ENCODE measurements around the gene PCDHA6. TPM values are rescaled to one million over a fixed set of nuclear protein-coding genes. Genes with fewer than 3 reads are reported as not detected.
A peak's percentile ranks its signal among the peaks of the same experiment; 100 is the strongest.
"Not testable (repeated sequence)": the region's sequence is repeated elsewhere in the genome, so short reads cannot be mapped to it uniquely, and the experiment has no call there.

The PCDHA6 gene
- total RNA-seq, 4 donors from 2014 or later = 0.19 to 0.27 (median 0.21) TPM; not detected in 1

- Histone ChIP-seq H3K36me3 (no peaks in the 10 kb centered on the region), H3K4me1 (no peaks in the 10 kb centered on the region), H3K9me3 (peaks cover 0 to 32% (median 9%) of the 10 kb centered on the region in 3 donors), H3K27me3 (peaks cover 0 to 10% (median 0%) of the 10 kb centered on the region in 4 donors), H3K27ac (no peak overlapping the region), H3K4me3 (no peak overlapping the region)
- no peak for TF ChIP-seq CTCF (IDR thresholded peaks at IDR 0.05)
- no peak for TF ChIP-seq POLR2A (IDR thresholded peaks at IDR 0.05)
- intact Hi-C loops (cut with DNase I) = no loop called here
- 76 to 96% methylated on average over 5 to 6 of the region's 43 CpGs for WGBS, 2 donors
- no peak for DNase-seq
These were observed 18.9 kb upstream of the PCDHA6 start for GRCh38 chr5:140808889-140809291.

DNA sequence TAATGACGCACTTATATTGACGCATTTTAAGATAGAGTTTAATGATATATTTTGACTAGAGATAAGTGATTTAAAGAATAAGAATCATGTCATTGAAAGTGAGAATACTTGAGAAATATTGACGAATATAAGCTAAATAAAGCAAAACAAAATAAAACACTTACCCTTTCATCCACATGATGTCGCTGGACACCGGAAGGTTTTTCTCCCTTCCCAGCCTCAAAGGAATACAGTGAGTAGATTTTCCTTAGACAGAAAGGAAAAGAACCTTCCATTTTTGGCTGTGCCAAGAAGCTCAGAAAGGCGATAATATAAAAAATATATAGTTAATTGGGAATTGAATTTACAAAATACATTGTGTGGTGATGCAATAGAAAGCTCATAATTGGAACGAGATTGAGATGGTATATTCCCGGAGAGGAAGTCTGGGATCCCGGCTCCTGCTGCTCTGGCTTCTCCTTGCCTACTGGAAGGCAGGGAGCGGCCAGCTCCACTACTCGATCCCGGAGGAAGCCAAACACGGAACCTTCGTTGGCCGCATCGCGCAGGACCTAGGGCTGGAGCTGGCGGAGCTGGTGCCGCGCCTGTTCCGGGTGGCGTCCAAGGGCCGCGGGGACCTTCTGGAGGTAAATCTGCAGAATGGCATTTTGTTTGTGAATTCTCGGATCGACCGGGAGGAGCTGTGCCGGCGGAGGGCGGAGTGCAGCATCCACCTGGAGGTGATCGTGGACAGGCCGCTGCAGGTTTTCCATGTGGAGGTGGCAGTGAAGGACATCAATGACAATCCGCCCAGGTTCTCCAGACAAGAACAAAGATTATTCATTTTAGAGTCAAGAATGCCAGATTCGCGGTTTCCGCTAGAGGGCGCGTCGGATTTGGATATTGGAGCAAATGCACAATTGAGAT is 6.1 kb upstream of the PCDHA6 start, which contains the start of gene PCDHA5:
PCDHA5 (plus strand) TSS at position 239 of the 906 bp plus-strand sequence.
- H3K27ac ChIP-seq = no peak within 1 kb of the TSS
- H3K36me3 ChIP-seq = no peaks in the 10 kb centered on the region
- H3K27me3 ChIP-seq = peaks cover 0 to 29% (median 0%) of the 10 kb centered on the region in 4 donors
- intact Hi-C loops (cut with DNase I) = no loop called here
- WGBS, 2 donors = 28 to 45% methylated on average over 22 to 24 of the region's 39 CpGs
- TF ChIP-seq CTCF (IDR thresholded peaks at IDR 0.05) (peak in 1 of 6 experiments; percentile 34), POLR2A (IDR thresholded peaks at IDR 0.05) (no peak)
- H3K4me3 ChIP-seq = no peak within 1 kb of the TSS
- H3K4me1 ChIP-seq = no peaks in the 10 kb centered on the region
- H3K9me3 ChIP-seq = peaks cover 0 to 31% (median 23%) of the 10 kb centered on the region in 3 donors
- DNase-seq = no peak

DNA sequence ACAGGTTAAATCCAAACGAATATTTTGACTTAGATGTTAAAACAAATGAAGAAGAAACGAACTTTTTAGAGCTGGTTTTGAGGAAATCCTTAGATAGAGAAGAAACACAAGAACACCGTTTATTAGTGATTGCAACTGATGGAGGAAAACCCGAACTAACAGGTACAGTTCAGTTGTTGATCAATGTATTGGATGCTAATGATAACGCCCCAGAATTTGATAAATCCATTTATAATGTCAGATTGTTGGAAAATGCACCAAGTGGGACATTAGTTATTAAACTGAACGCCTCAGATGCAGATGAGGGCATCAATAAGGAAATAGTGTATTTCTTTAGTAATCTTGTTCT is 5.5 kb upstream of the PCDHA6 start:
- H3K4me3 ChIP-seq = no peak overlapping the region
- WGBS, 2 donors = 20 to 32% methylated on average over 6 of the region's 6 CpGs
- peaks cover 0 to 33% (median 0%) of the 10 kb centered on the region in 4 donors for H3K27me3 ChIP-seq
- intact Hi-C loops (cut with DNase I) = no loop called here
- H3K9me3 ChIP-seq = peaks cover 0 to 31% (median 23%) of the 10 kb centered on the region in 3 donors
- no peaks in the 10 kb centered on the region for H3K4me1 ChIP-seq
- no peak for TF ChIP-seq POLR2A (IDR thresholded peaks at IDR 0.05)
- no peak for TF ChIP-seq CTCF (IDR thresholded peaks at IDR 0.05)
- no peaks in the 10 kb centered on the region for H3K36me3 ChIP-seq
- no peak for DNase-seq
- H3K27ac ChIP-seq = no peak overlapping the region

GRCh38 chr5:140822969-140823368 is 4.8 kb upstream of the PCDHA6 start:
- H3K27ac ChIP-seq; intact Hi-C loops (cut with DNase I); H3K4me3 ChIP-seq; H3K36me3 ChIP-seq; DNase-seq; H3K4me1 ChIP-seq: not testable (repeated sequence)
- Histone ChIP-seq H3K9me3 (peaks cover 0 to 35% (median 28%) of the 10 kb centered on the region in 3 donors), H3K27me3 (peaks cover 0 to 40% (median 0%) of the 10 kb centered on the region in 4 donors)
- 63 to 78% methylated on average over 22 to 29 of the region's 48 CpGs for WGBS, 2 donors

GRCh38 chr5:140823475-140823874 is 4.3 kb upstream of the PCDHA6 start:
- Histone ChIP-seq H3K36me3 (no peaks in the 10 kb centered on the region), H3K27me3 (peaks cover 0 to 45% (median 0%) of the 10 kb centered on the region in 4 donors), H3K4me1 (no peaks in the 10 kb centered on the region), H3K9me3 (peaks cover 0 to 40% (median 32%) of the 10 kb centered on the region in 3 donors), H3K4me3 (no peak overlapping the region), H3K27ac (no peak overlapping the region)
- WGBS, 2 donors = 80 to 93% methylated on average over 1 to 11 of the region's 38 CpGs
- intact Hi-C loops (cut with DNase I) = no loop called here
- no peak for TF ChIP-seq CTCF (IDR thresholded peaks at IDR 0.05)
- TF ChIP-seq POLR2A (IDR thresholded peaks at IDR 0.05) = no peak
- no peak for DNase-seq

All from esophagus squamous epithelium (tissue), 5 donors.